HEK293 (cell line): Measurements from ENCODE around the gene STRN.

ENCODE experiments used
- CTCF ChIA-PET: fragments of 350-600 bp; formaldehyde crosslinking; extraction: SDS; loops from one replicate; lab custom pipeline; 2021; ENCODE audit warnings: antibody characterized with exemption; lab: Yijun Ruan, JAX
- POLR2A ChIA-PET: fragments of 300-600 bp; formaldehyde crosslinking; extraction: SDS; loops from one replicate; lab custom pipeline; 2020; ENCODE audit warnings: antibody characterized with exemption, inconsistent platforms; lab: Yijun Ruan, JAX
- H3K27ac ChIP-seq: fragments of 200-500 bp; sonication (Bioruptor generic); 2 replicates; pipeline ENCODE4 v1.5.1; 2014; ENCODE audit warnings: low read depth, low read length, control low read depth, inconsistent platforms; ENCODE audit errors: extremely low read depth
- H3K36me3 ChIP-seq, 2 experiments: fragments of 200-500 bp in 1 of 2; sonication (Bioruptor generic) in 1 of 2; 1 replicate in 1 of 2; 2 replicates in 1 of 2; pipeline ENCODE4 v1.5.1; 2014 to 2017; ENCODE audit warnings: inconsistent platforms in 2 of 2, low read length in 2 of 2; ENCODE audit not compliant: control insufficient read depth in 2 of 2, insufficient read depth in 1 of 2
- H3K4me1 ChIP-seq: fragments of 200-500 bp; sonication (Bioruptor generic); 2 replicates; pipeline ENCODE4 v1.5.1; 2014; ENCODE audit warnings: mild to moderate bottlenecking, low read length, inconsistent platforms; ENCODE audit not compliant: control insufficient read depth, insufficient read depth
- H3K4me3 ChIP-seq: 2 replicates; pipeline ENCODE4 v1.5.1; 2011; ENCODE audit warnings: low read depth, mild to moderate bottlenecking, control low read depth, low read length, moderate library complexity
- H3K9me3 ChIP-seq: fragments of 200-500 bp; sonication (Bioruptor generic); 2 replicates; pipeline ENCODE4 v1.5.1; 2014; ENCODE audit warnings: low read depth, low read length, inconsistent platforms; ENCODE audit not compliant: control insufficient read depth, insufficient read depth
- GLI2 ChIP-seq: fragments of 450-650 bp; formaldehyde crosslinking; IDR thresholded peaks from 2 replicates; pipeline ENCODE4; 2017; ENCODE audit warnings: missing biosample characterization, missing genetic modification characterization, low read depth, borderline replicate concordance
- GLI4 ChIP-seq: fragments of 450-650 bp; formaldehyde crosslinking; IDR thresholded peaks from 2 replicates; pipeline ENCODE4 v1.5.1; 2016; ENCODE audit warnings: missing biosample characterization, missing genetic modification characterization
- HOXC10 ChIP-seq: sonication (generic); formaldehyde crosslinking; IDR thresholded peaks from 2 replicates; pipeline ENCODE4 v1.8.1; 2023; ENCODE audit warnings: mild to moderate bottlenecking, missing genetic modification reagents
- HOXD13 ChIP-seq: sonication (generic); formaldehyde crosslinking; IDR thresholded peaks from 2 replicates; pipeline ENCODE4 v1.8.0; 2022; ENCODE audit warnings: missing genetic modification reagents, borderline replicate concordance
- MYNN ChIP-seq: fragments of 450-650 bp; formaldehyde crosslinking; IDR thresholded peaks from 2 replicates; pipeline ENCODE4 v1.5.1; 2016; ENCODE audit warnings: missing biosample characterization, missing genetic modification characterization, borderline replicate concordance
- MZF1 ChIP-seq: fragments of 450-650 bp; formaldehyde crosslinking; IDR thresholded peaks from 2 replicates; pipeline ENCODE4 v1.5.1; 2017; ENCODE audit warnings: missing biosample characterization, missing genetic modification characterization, borderline replicate concordance
- PRDM1 ChIP-seq: fragments of 450-650 bp; formaldehyde crosslinking; IDR thresholded peaks from 2 replicates; pipeline ENCODE4; 2016; ENCODE audit warnings: missing biosample characterization, missing genetic modification characterization
- RBAK ChIP-seq: fragments of 450-650 bp; formaldehyde crosslinking; IDR thresholded peaks from 2 replicates; pipeline ENCODE4 v1.5.1; 2016; ENCODE audit warnings: missing biosample characterization, missing genetic modification characterization
- REPIN1 ChIP-seq: fragments of 450-650 bp; formaldehyde crosslinking; IDR thresholded peaks from 2 replicates; pipeline ENCODE4 v1.5.1; 2017; ENCODE audit warnings: missing biosample characterization, missing genetic modification characterization, low read depth
- SCRT1 ChIP-seq: fragments of 450-650 bp; formaldehyde crosslinking; IDR thresholded peaks from 2 replicates; pipeline ENCODE4 v1.5.1; 2016; ENCODE audit warnings: missing biosample characterization, missing genetic modification characterization, borderline replicate concordance
- SCRT2 ChIP-seq: fragments of 450-650 bp; formaldehyde crosslinking; IDR thresholded peaks from 2 replicates; pipeline ENCODE4 v1.5.1; 2016; ENCODE audit warnings: missing biosample characterization, missing genetic modification characterization
- SETDB1 ChIP-seq: IDR thresholded peaks from one replicate; pipeline ENCODE4 v1.6.1; 2017; ENCODE audit warnings: mild to moderate bottlenecking, low read length, moderate library complexity, mixed read lengths; ENCODE audit not compliant: insufficient read length
- TCF7L2 ChIP-seq: IDR thresholded peaks from 2 replicates; pipeline ENCODE4 v1.6.1; 2011; ENCODE audit warnings: low read depth, mild to moderate bottlenecking, inconsistent platforms, low read length, moderate library complexity, borderline replicate concordance
- ZBTB1 ChIP-seq: fragments of 450-650 bp; formaldehyde crosslinking; IDR thresholded peaks from 2 replicates; pipeline ENCODE4 v1.5.1; 2016; ENCODE audit warnings: missing biosample characterization, missing genetic modification characterization
- ZBTB8A ChIP-seq: fragments of 450-650 bp; formaldehyde crosslinking; IDR thresholded peaks from 2 replicates; pipeline ENCODE4 v1.5.1; 2016; ENCODE audit warnings: missing biosample characterization, missing genetic modification characterization
- ZFP3 ChIP-seq: fragments of 450-650 bp; formaldehyde crosslinking; IDR thresholded peaks from 2 replicates; pipeline ENCODE4 v1.5.1; 2016; ENCODE audit warnings: low read depth, missing biosample characterization, missing genetic modification characterization
- ZNF146 ChIP-seq: fragments of 450-650 bp; formaldehyde crosslinking; IDR thresholded peaks from 2 replicates; pipeline ENCODE4 v1.5.1; 2016; ENCODE audit warnings: missing biosample characterization, missing genetic modification characterization
- ZNF211 ChIP-seq: fragments of 450-650 bp; formaldehyde crosslinking; IDR thresholded peaks from 2 replicates; pipeline ENCODE4 v1.5.1; 2016; ENCODE audit warnings: low read depth, missing biosample characterization, missing genetic modification characterization
- ZNF335 ChIP-seq: fragments of 450-650 bp; formaldehyde crosslinking; conservative IDR thresholded peaks from 2 replicates; pipeline ENCODE4 v1.5.1; 2016; ENCODE audit warnings: missing biosample characterization, missing genetic modification characterization
- ZNF366 ChIP-seq: fragments of 450-650 bp; formaldehyde crosslinking; conservative IDR thresholded peaks from 2 replicates; pipeline ENCODE4 v1.5.1; 2016; ENCODE audit warnings: missing biosample characterization, missing genetic modification characterization
- ZNF433 ChIP-seq: fragments of 450-650 bp; formaldehyde crosslinking; IDR thresholded peaks from 2 replicates; pipeline ENCODE4 v1.5.1; 2016; ENCODE audit warnings: missing biosample characterization, missing genetic modification characterization, low read depth
- ZNF510 ChIP-seq: fragments of 450-650 bp; formaldehyde crosslinking; IDR thresholded peaks from 2 replicates; pipeline ENCODE4 v1.5.1; 2018; ENCODE audit warnings: mild to moderate bottlenecking, missing genetic modification characterization, missing biosample characterization; ENCODE audit not compliant: insufficient replicate concordance
- ZNF544 ChIP-seq: fragments of 450-650 bp; formaldehyde crosslinking; IDR thresholded peaks from 2 replicates; pipeline ENCODE4 v1.5.0; 2017; ENCODE audit warnings: missing biosample characterization, missing genetic modification characterization
- ZNF677 ChIP-seq: fragments of 450-650 bp; IDR thresholded peaks from 2 replicates; pipeline ENCODE4 v1.5.0; 2018; ENCODE audit warnings: missing biosample characterization, mild to moderate bottlenecking, missing genetic modification characterization, moderate library complexity
- ZNF76 ChIP-seq: fragments of 450-650 bp; formaldehyde crosslinking; IDR thresholded peaks from 2 replicates; pipeline ENCODE4; 2016; ENCODE audit warnings: low read depth, missing biosample characterization, missing genetic modification characterization, borderline replicate concordance
- ZNF791 ChIP-seq: fragments of 450-650 bp; formaldehyde crosslinking; IDR thresholded peaks from 2 replicates; pipeline ENCODE4 v1.5.1; 2016; ENCODE audit warnings: missing biosample characterization, missing genetic modification characterization
- ZNF792 ChIP-seq: fragments of 450-650 bp; formaldehyde crosslinking; IDR thresholded peaks from 2 replicates; pipeline ENCODE4 v1.5.1; 2016; ENCODE audit warnings: missing biosample characterization, missing genetic modification characterization
- ZNF830 ChIP-seq: fragments of 450-650 bp; IDR thresholded peaks from 2 replicates; pipeline ENCODE4 v1.5.0; 2018; ENCODE audit warnings: missing biosample characterization, missing genetic modification characterization, low read depth, mild to moderate bottlenecking, moderate library complexity
- TF ChIP-seq, protein P1 (sequence below): fragments of 450-650 bp; formaldehyde crosslinking; IDR thresholded peaks from 2 replicates; pipeline ENCODE4 v1.5.1; 2016; ENCODE audit warnings: missing biosample characterization, missing genetic modification characterization
- TF ChIP-seq, protein P2 (sequence below): fragments of 450-650 bp; formaldehyde crosslinking; IDR thresholded peaks from 2 replicates; pipeline ENCODE4; 2016; ENCODE audit warnings: missing biosample characterization, missing genetic modification characterization
- TF ChIP-seq, protein P3 (sequence below): fragments of 450-650 bp; formaldehyde crosslinking; IDR thresholded peaks from 2 replicates; pipeline ENCODE4 v1.5.1; 2016; ENCODE audit warnings: missing biosample characterization, missing genetic modification characterization, borderline replicate concordance
- TF ChIP-seq, protein P4 (sequence below): fragments of 450-650 bp; formaldehyde crosslinking; IDR thresholded peaks from 2 replicates; pipeline ENCODE4 v1.5.1; 2016; ENCODE audit warnings: missing biosample characterization, missing genetic modification characterization

Gene STRN

DNA sequence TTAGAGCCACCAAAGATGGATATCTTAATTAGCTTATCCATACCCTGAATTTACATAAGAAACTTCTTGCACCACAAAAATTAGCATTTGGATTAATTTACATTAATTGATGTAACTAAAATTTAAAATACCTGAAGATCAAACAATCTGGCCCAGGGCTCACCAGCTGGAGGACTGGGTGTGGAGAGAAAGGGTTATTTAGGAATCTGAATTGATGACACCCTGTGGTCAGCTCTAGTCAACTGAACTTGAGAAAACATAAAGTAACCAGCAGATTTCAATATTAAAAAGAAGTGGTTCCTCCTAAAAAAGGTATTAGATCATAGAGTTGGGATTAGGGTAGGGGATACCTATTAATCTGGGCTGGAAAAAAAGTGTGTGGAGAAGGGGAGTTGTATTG is 122.5 kb downstream of the STRN start:
- CTCF ChIA-PET: no interaction called here
- TF ChIP-seq ZBTB1 (tag by site-specific recombination): no peak
- no peak for TF ChIP-seq SCRT1
- no peak for TF ChIP-seq SETDB1
- TF ChIP-seq MYNN (tag by site-specific recombination): no peak
- no peak for TF ChIP-seq ZNF544 (tag by site-specific recombination)
- TF ChIP-seq ZBTB8A: no peak
- TF ChIP-seq ZNF677: no peak
- no peak for TF ChIP-seq HOXC10 (CRISPR knock-in tag)
- TF ChIP-seq SCRT2 (tag by site-specific recombination): no peak
- no peak for TF ChIP-seq ZNF211 (tag by site-specific recombination)
- TF ChIP-seq, protein P1, sequence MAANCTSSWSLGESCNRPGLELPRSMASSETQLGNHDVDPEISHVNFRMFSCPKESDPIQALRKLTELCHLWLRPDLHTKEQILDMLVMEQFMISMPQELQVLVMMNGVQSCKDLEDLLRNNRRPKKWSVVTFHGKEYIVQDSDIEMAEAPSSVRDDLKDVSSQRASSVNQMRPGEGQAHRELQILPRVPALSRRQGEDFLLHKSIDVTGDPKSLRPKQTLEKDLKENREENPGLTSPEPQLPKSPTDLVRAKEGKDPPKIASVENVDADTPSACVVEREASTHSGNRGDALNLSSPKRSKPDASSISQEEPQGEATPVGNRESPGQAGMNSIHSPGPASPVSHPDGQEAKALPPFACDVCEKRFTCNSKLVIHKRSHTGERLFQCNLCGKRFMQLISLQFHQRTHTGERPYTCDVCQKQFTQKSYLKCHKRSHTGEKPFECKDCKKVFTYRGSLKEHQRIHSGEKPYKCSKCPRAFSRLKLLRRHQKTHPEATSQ (tag by site-specific recombination): no peak
- TF ChIP-seq, protein P2, sequence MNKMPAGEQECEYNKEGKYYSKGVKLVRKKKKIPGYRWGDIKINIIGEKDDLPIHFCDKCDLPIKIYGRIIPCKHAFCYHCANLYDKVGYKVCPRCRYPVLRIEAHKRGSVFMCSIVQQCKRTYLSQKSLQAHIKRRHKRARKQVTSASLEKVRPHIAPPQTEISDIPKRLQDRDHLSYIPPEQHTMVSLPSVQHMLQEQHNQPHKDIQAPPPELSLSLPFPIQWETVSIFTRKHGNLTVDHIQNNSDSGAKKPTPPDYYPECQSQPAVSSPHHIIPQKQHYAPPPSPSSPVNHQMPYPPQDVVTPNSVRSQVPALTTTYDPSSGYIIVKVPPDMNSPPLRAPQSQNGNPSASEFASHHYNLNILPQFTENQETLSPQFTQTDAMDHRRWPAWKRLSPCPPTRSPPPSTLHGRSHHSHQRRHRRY (tag by site-specific recombination): no peak
- no peak for TF ChIP-seq ZNF335 (tag by site-specific recombination)
- no peak for TF ChIP-seq ZNF76
- no peak for TF ChIP-seq ZNF146 (tag by site-specific recombination)
- TF ChIP-seq, all 188 proteins: peak for 0
- Histone ChIP-seq H3K4me3 (no peak overlapping the region), H3K4me1 (no peaks in the 10 kb centered on the region), H3K9me3 (no peaks in the 10 kb centered on the region), H3K36me3 (peaks cover 0 to 18% of the 10 kb centered on the region in 2 experiments; a peak in 2 of 3 replicates), H3K27ac (no peak overlapping the region)
- POLR2A ChIA-PET: interaction anchor here (0.6 kb wide), 1 partner anchor 46 kb away, joined by 3 read pairs; no protein-coding TSS in a partner anchor

DNA sequence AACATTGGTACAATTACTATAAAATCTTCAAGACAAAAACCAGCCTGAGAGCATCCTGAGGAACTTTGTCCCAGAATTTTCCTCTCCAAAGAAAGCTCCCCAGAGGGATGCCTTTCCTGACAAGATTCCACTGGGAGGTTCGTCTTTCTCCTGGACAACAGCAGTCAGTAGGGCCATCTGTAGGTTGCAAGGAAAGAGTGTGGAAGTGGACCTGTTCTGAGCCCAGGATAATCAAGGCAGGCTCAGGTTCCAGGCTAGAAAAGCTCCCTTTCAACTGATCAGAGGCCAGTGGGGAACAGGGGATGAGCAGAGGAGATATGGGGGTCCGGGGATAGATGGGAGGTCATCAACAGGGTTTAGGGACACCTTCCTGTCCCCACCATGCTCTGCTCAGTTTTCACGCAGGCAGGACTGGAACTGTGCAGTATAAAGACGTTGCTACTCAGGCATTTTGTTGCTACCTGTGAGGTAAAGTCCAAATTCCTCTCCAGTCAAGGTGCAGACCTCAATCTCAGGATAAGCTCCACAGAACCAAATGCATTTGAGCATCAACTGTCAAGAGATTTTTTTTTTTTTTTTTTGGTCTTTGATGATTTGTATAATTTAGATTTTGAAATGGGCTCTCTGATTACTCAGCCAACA is 126.2 kb downstream of the STRN start:
- Histone ChIP-seq H3K36me3 (peaks cover 0 to 5% of the 10 kb centered on the region in 2 experiments; a peak in 2 of 3 replicates), H3K4me3 (no peak overlapping the region), H3K4me1 (no peaks in the 10 kb centered on the region), H3K9me3 (no peaks in the 10 kb centered on the region), H3K27ac (no peak overlapping the region)
- TF ChIP-seq ZNF510 (tag by site-specific recombination) (no peak), ZNF791 (tag by site-specific recombination) (no peak), ZNF433 (tag by site-specific recombination) (no peak), ZNF366 (tag by site-specific recombination) (no peak), ZNF792 (no peak), ZNF211 (tag by site-specific recombination) (no peak), RBAK (tag by site-specific recombination) (no peak), REPIN1 (tag by site-specific recombination) (no peak), GLI2 (tag by site-specific recombination) (no peak), ZNF830 (tag by site-specific recombination) (no peak), GLI4 (tag by site-specific recombination) (no peak), ZFP3 (tag by site-specific recombination) (no peak), MZF1 (tag by site-specific recombination) (no peak), PRDM1 (no peak), HOXD13 (CRISPR knock-in tag) (no peak), TCF7L2 (no peak)
- TF ChIP-seq, protein P3, sequence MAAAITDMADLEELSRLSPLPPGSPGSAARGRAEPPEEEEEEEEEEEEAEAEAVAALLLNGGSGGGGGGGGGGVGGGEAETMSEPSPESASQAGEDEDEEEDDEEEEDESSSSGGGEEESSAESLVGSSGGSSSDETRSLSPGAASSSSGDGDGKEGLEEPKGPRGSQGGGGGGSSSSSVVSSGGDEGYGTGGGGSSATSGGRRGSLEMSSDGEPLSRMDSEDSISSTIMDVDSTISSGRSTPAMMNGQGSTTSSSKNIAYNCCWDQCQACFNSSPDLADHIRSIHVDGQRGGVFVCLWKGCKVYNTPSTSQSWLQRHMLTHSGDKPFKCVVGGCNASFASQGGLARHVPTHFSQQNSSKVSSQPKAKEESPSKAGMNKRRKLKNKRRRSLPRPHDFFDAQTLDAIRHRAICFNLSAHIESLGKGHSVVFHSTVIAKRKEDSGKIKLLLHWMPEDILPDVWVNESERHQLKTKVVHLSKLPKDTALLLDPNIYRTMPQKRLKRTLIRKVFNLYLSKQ (tag by site-specific recombination): no peak
- TF ChIP-seq, protein P4, sequence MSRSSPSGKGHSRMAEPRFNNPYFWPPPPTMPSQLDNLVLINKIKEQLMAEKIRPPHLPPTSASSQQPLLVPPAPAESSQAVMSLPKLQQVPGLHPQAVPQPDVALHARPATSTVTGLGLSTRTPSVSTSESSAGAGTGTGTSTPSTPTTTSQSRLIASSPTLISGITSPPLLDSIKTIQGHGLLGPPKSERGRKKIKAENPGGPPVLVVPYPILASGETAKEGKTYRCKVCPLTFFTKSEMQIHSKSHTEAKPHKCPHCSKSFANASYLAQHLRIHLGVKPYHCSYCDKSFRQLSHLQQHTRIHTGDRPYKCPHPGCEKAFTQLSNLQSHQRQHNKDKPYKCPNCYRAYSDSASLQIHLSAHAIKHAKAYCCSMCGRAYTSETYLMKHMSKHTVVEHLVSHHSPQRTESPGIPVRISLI (tag by site-specific recombination): no peak
- ChIA-PET POLR2A (no interaction called here), CTCF (interaction anchor here (0.6 to 0.7 kb wide), 2 partner anchors 514 to 1405 kb away, joined by 5 to 6 read pairs; no protein-coding TSS in a partner anchor)
